GM23338 (cell line): ENCODE results near the gene MIX23. TPM values are rescaled to one million over a fixed set of nuclear protein-coding genes. Genes with fewer than 3 reads are reported as not detected.

Source experiments
- ATAC-seq: fragments of 200-7000 bp; cut with Tn5 transposase; 3 replicates; pipeline ENCODE4 v1.9.1; 2020
- DNase-seq: peaks from one replicate; pipeline ENCODE4 v3.0.0-alpha.2; 2015; ENCODE audit warnings: low spot score
- H2AFZ ChIP-seq: fragments of 200-600 bp; sonication (generic); 2 replicates; pipeline ENCODE4 v1.8.0; 2016; ENCODE audit warnings: antibody characterized with exemption, mild to moderate bottlenecking, moderate library complexity
- H3F3A ChIP-seq: fragments of 200-600 bp; sonication (generic); replicated peaks from 2 replicates; pipeline ENCODE4 v1.8.0; 2017; ENCODE audit warnings: antibody characterized with exemption, mixed run types, low read depth
- H3K27ac ChIP-seq: fragments of 200-600 bp; sonication (generic); 2 replicates; pipeline ENCODE4 v1.6.1; 2016; ENCODE audit warnings: low read depth
- H3K27me3 ChIP-seq: fragments of 200-600 bp; sonication (generic); 2 replicates; pipeline ENCODE4 v1.8.0; 2016; ENCODE audit warnings: mild to moderate bottlenecking, mixed run types, moderate library complexity; ENCODE audit not compliant: insufficient read depth
- H3K36me3 ChIP-seq: fragments of 200-600 bp; sonication (generic); 2 replicates; pipeline ENCODE4 v1.8.0; 2016; ENCODE audit warnings: mild to moderate bottlenecking; ENCODE audit not compliant: insufficient read depth
- H3K4me1 ChIP-seq: fragments of 200-600 bp; sonication (generic); 2 replicates; pipeline ENCODE4 v1.8.0; 2016; ENCODE audit warnings: mild to moderate bottlenecking, moderate library complexity; ENCODE audit not compliant: insufficient read depth
- H3K4me2 ChIP-seq: fragments of 200-600 bp; sonication (generic); 2 replicates; pipeline ENCODE4 v1.7.1; 2017; ENCODE audit warnings: mixed run types
- H3K4me3 ChIP-seq: fragments of 200-600 bp; sonication (generic); 2 replicates; pipeline ENCODE4 v1.6.1; 2016; ENCODE audit warnings: mixed run types
- H3K79me2 ChIP-seq: fragments of 200-600 bp; sonication (generic); replicated peaks from 2 replicates; pipeline ENCODE4 v1.8.0; 2017; ENCODE audit warnings: mild to moderate bottlenecking; ENCODE audit not compliant: insufficient read depth
- H3K9me2 ChIP-seq: fragments of 200-600 bp; sonication (generic); 2 replicates; pipeline ENCODE4 v1.8.0; 2017; ENCODE audit not compliant: insufficient read depth
- H4K20me1 ChIP-seq: fragments of 200-600 bp; sonication (generic); replicated peaks from 2 replicates; pipeline ENCODE4 v1.8.0; 2017; ENCODE audit warnings: mild to moderate bottlenecking; ENCODE audit not compliant: insufficient read depth
- H3K27ac Mint-ChIP-seq: 2 replicates; pipeline ENCODE4 v1.8.0; 2020; ENCODE audit warnings: inconsistent platforms, mild to moderate bottlenecking, moderate library complexity, mixed read lengths
- H3K27me3 Mint-ChIP-seq: 3 replicates; pipeline ENCODE4 v1.8.0; 2022; ENCODE audit warnings: low read depth, mild to moderate bottlenecking, moderate library complexity, mixed read lengths, inconsistent platforms; ENCODE audit not compliant: insufficient read depth, poor library complexity
- H3K36me3 Mint-ChIP-seq: 3 replicates; pipeline ENCODE4 v1.8.0; 2021; ENCODE audit warnings: low read depth, mild to moderate bottlenecking, inconsistent platforms, moderate library complexity, mixed read lengths
- H3K4me1 Mint-ChIP-seq: 3 replicates; pipeline ENCODE4 v1.8.0; 2020; ENCODE audit warnings: mild to moderate bottlenecking, inconsistent platforms, mixed read lengths
- H3K4me3 Mint-ChIP-seq: 3 replicates; pipeline ENCODE4 v1.8.0; 2021; ENCODE audit warnings: moderate library complexity, mild to moderate bottlenecking, inconsistent platforms, mixed read lengths
- H3K9me3 Mint-ChIP-seq: 3 replicates; pipeline ENCODE4 v1.8.0; 2020; ENCODE audit warnings: moderate library complexity, mild to moderate bottlenecking, inconsistent platforms, mixed read lengths
- CREB1 ChIP-seq: fragments of 250-450 bp; sonication (Bioruptor Pico); IDR thresholded peaks from 2 replicates; pipeline ENCODE4 v1.5.0; 2020; ENCODE audit warnings: low read depth, mild to moderate bottlenecking, moderate library complexity
- CTCF ChIP-seq, 2 experiments: fragments of 200-600 bp in 1 of 2; sonication (generic) in 1 of 2; conservative IDR thresholded peaks; 2 replicates each; pipeline versions ENCODE4 v1.5.1 to v1.6.1; 2016 to 2017; ENCODE audit warnings: antibody characterized with exemption in 2 of 2, low read depth in 2 of 2, mild to moderate bottlenecking in 2 of 2, moderate library complexity in 1 of 2
- ETS1 ChIP-seq: IDR thresholded peaks from 2 replicates; pipeline ENCODE4 v1.6.1; 2016; ENCODE audit warnings: antibody characterized with exemption
- EZH2 ChIP-seq: fragments of 200-600 bp; sonication (generic); IDR thresholded peaks from one replicate; pipeline ENCODE4 v1.8.0; 2017; ENCODE audit warnings: antibody characterized with exemption, mild to moderate bottlenecking, low read depth; ENCODE audit not compliant: unreplicated experiment
- EZH2phosphoT487 ChIP-seq: fragments of 200-600 bp; sonication (generic); IDR thresholded peaks from one replicate; pipeline ENCODE4 v1.8.1; 2018; ENCODE audit warnings: antibody characterized with exemption; ENCODE audit not compliant: unreplicated experiment
- JUNB ChIP-seq: IDR thresholded peaks from one replicate; pipeline ENCODE4 v1.6.1; 2016; ENCODE audit warnings: antibody characterized with exemption; ENCODE audit not compliant: unreplicated experiment
- NANOG ChIP-seq: IDR thresholded peaks from 2 replicates; pipeline ENCODE4 v1.6.1; 2016; ENCODE audit warnings: antibody characterized with exemption, borderline replicate concordance
- POLR2AphosphoS5 ChIP-seq: IDR thresholded peaks from 2 replicates; pipeline ENCODE4 v1.6.1; 2016; ENCODE audit warnings: antibody characterized with exemption, low read depth
- REST ChIP-seq: IDR thresholded peaks from one replicate; pipeline ENCODE4 v1.6.1; 2018; ENCODE audit warnings: antibody characterized with exemption; ENCODE audit not compliant: unreplicated experiment
- STAT1 ChIP-seq: IDR thresholded peaks from one replicate; pipeline ENCODE4 v1.6.1; 2016; ENCODE audit warnings: antibody characterized with exemption; ENCODE audit not compliant: unreplicated experiment
- ZNF114 ChIP-seq: fragments of 250-450 bp; sonication (Bioruptor Pico); IDR thresholded peaks from 2 replicates; pipeline ENCODE4 v1.5.0; 2020; ENCODE audit warnings: mild to moderate bottlenecking, moderate library complexity
- ZNF331 ChIP-seq: fragments of 250-450 bp; sonication (Bioruptor Pico); IDR thresholded peaks from 2 replicates; pipeline ENCODE4 v1.5.0; 2020; ENCODE audit warnings: low read depth, mild to moderate bottlenecking, moderate library complexity
- ZNF462 ChIP-seq: fragments of 250-450 bp; sonication (Bioruptor Pico); IDR thresholded peaks from 2 replicates; pipeline ENCODE4 v1.5.0; 2020; ENCODE audit warnings: mild to moderate bottlenecking, moderate library complexity
- polyA plus RNA-seq: library from polyadenylated mRNA; unstranded; fragments of >200 nt; fragmentation: Nextera tagmentation; extraction: Ambion mirVana; gene quantifications from 2 replicates; pipeline ENCODE4 v1.2.1, GENCODE V29; 2016
- total RNA-seq: library from RNA; depleted of rRNA; stranded (reverse); fragments of >200 nt; shearing (Covaris generic); gene quantifications from 2 replicates; pipeline ENCODE4 v1.2.3, GENCODE V29; 2014

Gene MIX23
- total and polyA plus RNA-seq, 2 experiments from 2014 or later: 57.7 to 146 TPM

GRCh38 chr3:122389892-122390291 is 6.9 kb upstream of the MIX23 start:
- Histone ChIP-seq H3K4me1 (peaks cover 10% of the 10 kb centered on the region), H3K4me2 (no peak overlapping the region), H3F3A (no peaks in the 10 kb centered on the region), H3K4me3 (no peak overlapping the region), H4K20me1 (no peaks in the 10 kb centered on the region), H3K9me2 (no peaks in the 10 kb centered on the region), H3K79me2 (peaks cover 21% of the 10 kb centered on the region), H2AFZ (no peak overlapping the region), H3K27ac (no peak overlapping the region), H3K27me3 (no peaks in the 10 kb centered on the region), H3K36me3 (no peaks in the 10 kb centered on the region)
- H3K9me3 Mint-ChIP-seq: no peaks in the 10 kb centered on the region
- H3K4me1 Mint-ChIP-seq: peaks cover 6% of the 10 kb centered on the region
- no peak for TF ChIP-seq CREB1
- TF ChIP-seq POLR2AphosphoS5: no peak
- no peak for TF ChIP-seq EZH2
- no peak for TF ChIP-seq ETS1
- TF ChIP-seq EZH2phosphoT487: no peak
- TF ChIP-seq REST: no peak
- no peak for TF ChIP-seq NANOG
- no peak for TF ChIP-seq ZNF114 (CRISPR knock-in tag)
- TF ChIP-seq ZNF331 (CRISPR knock-in tag): no peak
- TF ChIP-seq JUNB: no peak
- no peak for TF ChIP-seq CTCF (conservative IDR thresholded peaks at IDR 0.05; ENCODE audit: low read depth in 2 of 2)
- no peak for TF ChIP-seq ZNF462 (CRISPR knock-in tag)
- no peak for TF ChIP-seq STAT1
- no peak overlapping the region for H3K27ac Mint-ChIP-seq
- DNase-seq (no peak), ATAC-seq (no peak)
- H3K36me3 Mint-ChIP-seq: no peaks in the 10 kb centered on the region
- no peak overlapping the region for H3K4me3 Mint-ChIP-seq
- peaks cover 1% of the 10 kb centered on the region for H3K27me3 Mint-ChIP-seq
